Activated CD4-positive, alpha-beta T cell treated with anti-CD3 and anti-CD28 coated beads, Interleukin-2, amount 10 ng/mL, durations not matched to agents 24 days and 14 days (primary cell): ENCODE data around the gene CNTLN. TPM values are rescaled to one million over a fixed set of nuclear protein-coding genes. Genes with fewer than 3 reads are reported as not detected.
"Not testable (repeated sequence)": the region's sequence is repeated elsewhere in the genome, so short reads cannot be mapped to it uniquely, and the experiment has no call there.

Experiments
- DNase-seq: peaks from one replicate; pipeline ENCODE4 v3.0.0; 2022
- H3K27ac Mint-ChIP-seq: one replicate; pipeline ENCODE4 v1.8.0; 2022; ENCODE audit warnings: mild to moderate bottlenecking, mixed read lengths
- H3K27me3 Mint-ChIP-seq: one replicate; pipeline ENCODE4 v1.8.0; 2022; ENCODE audit warnings: mixed read lengths
- H3K36me3 Mint-ChIP-seq: one replicate; pipeline ENCODE4 v1.8.0; 2022; ENCODE audit warnings: low read depth, mild to moderate bottlenecking, mixed read lengths
- H3K4me1 Mint-ChIP-seq: one replicate; pipeline ENCODE4 v1.8.0; 2021; ENCODE audit warnings: mixed read lengths
- H3K4me3 Mint-ChIP-seq: one replicate; pipeline ENCODE4 v1.8.0; 2022; ENCODE audit warnings: mild to moderate bottlenecking, moderate library complexity, mixed read lengths
- H3K9me3 Mint-ChIP-seq: one replicate; pipeline ENCODE4 v1.8.0; 2021; ENCODE audit warnings: mixed read lengths
- intact Hi-C: fragments of 100-400 bp; cut with micrococcal nuclease; formaldehyde crosslinking; loops from one replicate; pipeline ENCODE4 v1.15.1; 2023
- total RNA-seq: library from RNA; stranded (reverse); gene quantifications from 2 replicates; pipeline ENCODE4 v1.2.3, GENCODE V29; 2022

The CNTLN gene
- total RNA-seq, 1 donor from 2014 or later: 1.6 TPM

GRCh38 chr9:17293685-17294084 lies 158.8 kb downstream of the CNTLN start:
- H3K36me3 Mint-ChIP-seq: no peaks in the 10 kb centered on the region

GRCh38 chr9:17294822-17295624 lies 160.2 kb downstream of the CNTLN start:
- DNase-seq: no peak
- Mint-ChIP-seq H3K36me3 (no peaks in the 10 kb centered on the region), H3K9me3 (peaks cover 13% of the 10 kb centered on the region), H3K4me3 (no peak overlapping the region), H3K27me3 (no peaks in the 10 kb centered on the region), H3K27ac (no peak overlapping the region), H3K4me1 (no peaks in the 10 kb centered on the region)
- intact Hi-C loops: no loop called here

More at GRCh38 chr9:17293685-17294084, 158.8 kb downstream of the CNTLN start:
- Mint-ChIP-seq H3K4me1 (no peaks in the 10 kb centered on the region), H3K9me3 (peaks cover 13% of the 10 kb centered on the region), H3K4me3 (no peak overlapping the region), H3K27me3 (no peaks in the 10 kb centered on the region), H3K27ac (no peak overlapping the region)
- DNase-seq: no peak
- intact Hi-C loops: no loop called here

GRCh38 chr9:17315341-17315740 lies 180.5 kb downstream of the CNTLN start:
- no peaks in the 10 kb centered on the region for H3K4me1 Mint-ChIP-seq
- no peaks in the 10 kb centered on the region for H3K36me3 Mint-ChIP-seq
- DNase-seq: no peak
- no peak overlapping the region for H3K4me3 Mint-ChIP-seq
- intact Hi-C loops: no loop called here
- H3K27me3 Mint-ChIP-seq: no peaks in the 10 kb centered on the region
- H3K27ac Mint-ChIP-seq: no peak overlapping the region
- no peaks in the 10 kb centered on the region for H3K9me3 Mint-ChIP-seq

- intact Hi-C loops: no loop called here
- Mint-ChIP-seq H3K27me3 (no peaks in the 10 kb centered on the region), H3K4me1 (no peaks in the 10 kb centered on the region), H3K9me3 (no peaks in the 10 kb centered on the region), H3K27ac (no peak overlapping the region), H3K4me3 (no peak overlapping the region), H3K36me3 (no peaks in the 10 kb centered on the region)
- DNase-seq: no peak
These were observed 184.0 kb downstream of the CNTLN start for GRCh38 chr9:17318821-17319320.

GRCh38 chr9:17319864-17320263 lies 185.0 kb downstream of the CNTLN start:
- Mint-ChIP-seq H3K4me3 (no peak overlapping the region), H3K27me3 (no peaks in the 10 kb centered on the region), H3K36me3 (no peaks in the 10 kb centered on the region), H3K9me3 (no peaks in the 10 kb centered on the region), H3K27ac (no peak overlapping the region), H3K4me1 (no peaks in the 10 kb centered on the region)
- intact Hi-C loops: no loop called here
- DNase-seq: no peak

GRCh38 chr9:17322882-17323864 lies 188.3 kb downstream of the CNTLN start:
- Mint-ChIP-seq H3K27ac (no peak overlapping the region), H3K9me3 (no peaks in the 10 kb centered on the region), H3K4me3 (no peak overlapping the region), H3K27me3 (no peaks in the 10 kb centered on the region), H3K36me3 (no peaks in the 10 kb centered on the region), H3K4me1 (no peaks in the 10 kb centered on the region)
- DNase-seq: no peak
- intact Hi-C loops: no loop called here

- no peak overlapping the region for H3K4me3 Mint-ChIP-seq
- H3K36me3 Mint-ChIP-seq: no peaks in the 10 kb centered on the region
- intact Hi-C loops: no loop called here
- H3K27me3 Mint-ChIP-seq: no peaks in the 10 kb centered on the region
- no peak for DNase-seq
- H3K27ac Mint-ChIP-seq: no peak overlapping the region
- no peaks in the 10 kb centered on the region for H3K4me1 Mint-ChIP-seq
- H3K9me3 Mint-ChIP-seq: no peaks in the 10 kb centered on the region
These were observed 193.5 kb downstream of the CNTLN start for GRCh38 chr9:17328331-17328730.

- Mint-ChIP-seq H3K4me3 (no peak overlapping the region), H3K27me3 (no peaks in the 10 kb centered on the region), H3K9me3 (no peaks in the 10 kb centered on the region), H3K36me3 (no peaks in the 10 kb centered on the region), H3K4me1 (no peaks in the 10 kb centered on the region), H3K27ac (no peak overlapping the region)
- DNase-seq: no peak
- intact Hi-C loops: no loop called here
These were observed 195.3 kb downstream of the CNTLN start for GRCh38 chr9:17330097-17330496.

- no peak overlapping the region for H3K27ac Mint-ChIP-seq
- no peaks in the 10 kb centered on the region for H3K27me3 Mint-ChIP-seq
- H3K4me3 Mint-ChIP-seq: no peak overlapping the region
- intact Hi-C loops: no loop called here
- no peaks in the 10 kb centered on the region for H3K9me3 Mint-ChIP-seq
- no peaks in the 10 kb centered on the region for H3K4me1 Mint-ChIP-seq
- DNase-seq: no peak
- H3K36me3 Mint-ChIP-seq: no peaks in the 10 kb centered on the region
These were observed 197.3 kb downstream of the CNTLN start for GRCh38 chr9:17332115-17332514.

- no peaks in the 10 kb centered on the region for H3K36me3 Mint-ChIP-seq
- no peaks in the 10 kb centered on the region for H3K9me3 Mint-ChIP-seq
- DNase-seq: no peak
- no peak overlapping the region for H3K4me3 Mint-ChIP-seq
- no peaks in the 10 kb centered on the region for H3K4me1 Mint-ChIP-seq
- no peak overlapping the region for H3K27ac Mint-ChIP-seq
- H3K27me3 Mint-ChIP-seq: no peaks in the 10 kb centered on the region
- intact Hi-C loops: no loop called here
These were observed 204.3 kb downstream of the CNTLN start for GRCh38 chr9:17339156-17339555.

- intact Hi-C loops: no loop called here
- H3K27me3 Mint-ChIP-seq: no peaks in the 10 kb centered on the region
- no peaks in the 10 kb centered on the region for H3K36me3 Mint-ChIP-seq
- no peak overlapping the region for H3K4me3 Mint-ChIP-seq
- no peak overlapping the region for H3K27ac Mint-ChIP-seq
- no peaks in the 10 kb centered on the region for H3K9me3 Mint-ChIP-seq
- DNase-seq: no peak
- no peaks in the 10 kb centered on the region for H3K4me1 Mint-ChIP-seq
These were observed 207.9 kb downstream of the CNTLN start for GRCh38 chr9:17342696-17343095.

- Mint-ChIP-seq H3K9me3 (no peaks in the 10 kb centered on the region), H3K27me3 (no peaks in the 10 kb centered on the region), H3K36me3 (no peaks in the 10 kb centered on the region), H3K27ac (no peak overlapping the region), H3K4me3 (no peak overlapping the region), H3K4me1 (no peaks in the 10 kb centered on the region)
- DNase-seq: no peak
- intact Hi-C loops: no loop called here
These were observed 215.0 kb downstream of the CNTLN start for GRCh38 chr9:17349831-17350230.

GRCh38 chr9:17354006-17354405 lies 219.2 kb downstream of the CNTLN start:
- H3K9me3 Mint-ChIP-seq, H3K27ac Mint-ChIP-seq, H3K4me1 Mint-ChIP-seq, H3K4me3 Mint-ChIP-seq, intact Hi-C loops, H3K27me3 Mint-ChIP-seq, DNase-seq, H3K36me3 Mint-ChIP-seq: not testable (repeated sequence)

GRCh38 chr9:17361378-17361777 lies 226.5 kb downstream of the CNTLN start:
- no peaks in the 10 kb centered on the region for H3K36me3 Mint-ChIP-seq
- H3K27me3 Mint-ChIP-seq: no peaks in the 10 kb centered on the region
- H3K27ac Mint-ChIP-seq: no peak overlapping the region
- DNase-seq: no peak
- intact Hi-C loops: no loop called here
- H3K4me3 Mint-ChIP-seq: no peak overlapping the region
- peaks cover 6% of the 10 kb centered on the region for H3K9me3 Mint-ChIP-seq
- no peaks in the 10 kb centered on the region for H3K4me1 Mint-ChIP-seq
